ENCODE results near the gene DEDD. TPM values are rescaled to one million over a fixed set of nuclear protein-coding genes. Genes with fewer than 3 reads are reported as not detected.
A peak's percentile ranks its signal among the peaks of the same experiment; 100 is the strongest.

Gene DEDD
- total and polyA plus RNA-seq, 2 of the 4 experiments (the other 2 are of a cell fraction): 40.2 to 47.9 TPM

DNA sequence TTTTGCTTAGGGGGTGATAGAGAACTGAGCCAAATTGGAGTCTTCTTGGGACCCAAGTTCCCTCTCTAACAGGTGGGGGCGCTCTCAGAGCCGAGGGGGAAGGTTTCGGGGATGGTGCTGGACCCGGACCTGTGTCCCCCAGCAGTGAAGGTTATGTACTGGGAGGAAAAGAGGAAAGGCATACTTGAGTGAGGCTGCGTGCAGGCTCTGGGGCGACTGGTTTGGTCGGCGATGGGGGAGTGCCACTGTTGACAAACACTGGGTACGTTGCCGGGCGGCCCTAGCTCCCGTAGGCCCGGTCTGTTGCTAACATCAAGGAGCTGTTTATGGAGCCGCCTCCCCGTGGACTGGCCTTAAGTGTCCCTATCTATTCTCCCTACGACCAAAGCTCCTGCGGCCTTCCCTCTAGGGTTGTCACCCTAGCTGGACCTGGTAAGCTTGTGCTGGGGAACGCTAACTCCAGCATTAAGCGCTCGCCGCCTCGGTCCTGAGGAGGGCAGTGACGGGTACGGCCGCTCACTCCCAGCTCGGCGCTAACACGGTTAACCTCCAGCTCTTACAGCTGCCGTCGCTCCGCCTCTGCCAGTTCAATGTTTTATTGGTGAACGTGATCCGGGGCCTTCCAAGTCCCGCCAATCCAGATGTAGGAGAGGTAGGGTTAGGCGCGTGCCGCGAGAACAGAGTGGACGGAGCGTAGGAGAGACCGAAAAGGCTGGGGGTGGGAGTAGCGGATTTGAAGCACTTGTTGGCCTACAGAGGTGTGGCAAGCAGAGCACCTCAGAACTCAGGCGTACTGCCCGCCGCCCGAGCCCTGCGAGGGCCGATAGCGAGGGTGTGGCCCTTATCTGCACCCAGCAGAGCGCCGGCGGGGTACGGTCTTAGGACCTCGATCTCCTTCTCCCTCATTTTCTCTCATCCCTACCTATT lies 33.5 kb upstream of the DEDD start, which contains the start of gene PPOX:
Gene PPOX (plus strand): TSS at position 685 of the 927 bp plus-strand sequence. CDS start 422 bp downstream, outside the sequence.
- Histone ChIP-seq H2AK5ac (ENCODE audit: low read depth, low read length) (peak within 1 kb of the TSS; percentile 51; the same call in 1 of the 2 replicates), H4K91ac (ENCODE audit: insufficient read depth, low read depth, low read length) (no peak within 1 kb of the TSS), H2AK9ac (replicated peaks; ENCODE audit: low read depth, low read length, poor library complexity) (peak within 1 kb of the TSS; percentile 86), H3K4ac (ENCODE audit: low read depth, low read length) (peak within 1 kb of the TSS; percentile 55), H3K23ac (ENCODE audit: low read depth, low read length) (no peak within 1 kb of the TSS), H2BK20ac (ENCODE audit: low read depth, low read length) (no peak within 1 kb of the TSS), H3K27ac (ENCODE audit: insufficient read depth, low read length) (peak within 1 kb of the TSS; percentile 52), H3K4me1 (ENCODE audit: control insufficient read depth, insufficient read depth, low read length) (peaks cover 2% of the 10 kb centered on the region; the same call in 1 of the 2 replicates), H2BK120ac (ENCODE audit: low read depth, low read length) (no peak within 1 kb of the TSS), H3K4me3 (ENCODE audit: insufficient read depth, low read depth, low read length) (peak within 1 kb of the TSS; percentile 72), H4K8ac (ENCODE audit: low read depth in 2 of 2, low read length in 2 of 2) (peak within 1 kb of the TSS; percentile 24 to 88; a peak in 3 of 4 replicates), H3K4me2 (ENCODE audit: low read depth, low read length) (peak within 1 kb of the TSS; percentile 89), H2AFZ (replicated peaks; ENCODE audit: low read length, poor library complexity) (peak within 1 kb of the TSS; percentile 95), H2BK15ac (ENCODE audit: low read depth, low read length) (no peak within 1 kb of the TSS), H3K9me1 (ENCODE audit: insufficient read depth, low read length) (peaks cover 6% of the 10 kb centered on the region; the same call in 1 of the 2 replicates), H3K56ac (ENCODE audit: extremely low read depth, insufficient read depth, low read length) (peak within 1 kb of the TSS; percentile 63), H3K9me3 (ENCODE audit: control insufficient read depth, insufficient read depth, low read length) (no peaks in the 10 kb centered on the region), H3K79me1 (ENCODE audit: low read depth in 1 of 2, low read length in 2 of 2) (peaks cover 9 to 19% of the 10 kb centered on the region in 2 experiments; a peak in 3 of 4 replicates), H4K5ac (ENCODE audit: low read depth, low read length) (peak within 1 kb of the TSS; percentile 23), H3K18ac (ENCODE audit: low read depth, low read length) (no peak within 1 kb of the TSS), H3K14ac (replicated peaks; ENCODE audit: low read depth, low read length) (peak within 1 kb of the TSS; percentile 68), H2BK5ac (ENCODE audit: low read depth, low read length, poor library complexity, severe bottlenecking) (peak within 1 kb of the TSS; percentile 36), H3K36me3 (ENCODE audit: control insufficient read depth, insufficient read depth, low read length) (peaks cover 35% of the 10 kb centered on the region), H3K9ac (ENCODE audit: low read depth, low read length) (peak within 1 kb of the TSS; percentile 72), H3K27me3 (ENCODE audit: control insufficient read depth, insufficient read depth, low read length) (no peaks in the 10 kb centered on the region), H4K20me1 (ENCODE audit: insufficient read depth, low read length) (no peaks in the 10 kb centered on the region)
- BruUV-seq (replicated peaks): no TSS peak
- peak; percentile 98 for DNase-seq
- in situ Hi-C loops (cut with MboI; ENCODE audit: low sequenced_read_pairs): no loop called here
- intact Hi-C loops (cut with micrococcal nuclease): no loop called here
- TF ChIP-seq, protein P1, sequence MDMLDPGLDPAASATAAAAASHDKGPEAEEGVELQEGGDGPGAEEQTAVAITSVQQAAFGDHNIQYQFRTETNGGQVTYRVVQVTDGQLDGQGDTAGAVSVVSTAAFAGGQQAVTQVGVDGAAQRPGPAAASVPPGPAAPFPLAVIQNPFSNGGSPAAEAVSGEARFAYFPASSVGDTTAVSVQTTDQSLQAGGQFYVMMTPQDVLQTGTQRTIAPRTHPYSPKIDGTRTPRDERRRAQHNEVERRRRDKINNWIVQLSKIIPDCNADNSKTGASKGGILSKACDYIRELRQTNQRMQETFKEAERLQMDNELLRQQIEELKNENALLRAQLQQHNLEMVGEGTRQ (IDR thresholded peaks at IDR 0.05; ENCODE audit: low read depth, low read length): peak; percentile 79
- TF ChIP-seq MAFK (IDR thresholded peaks at IDR 0.05; ENCODE audit: low read depth, low read length) (no peak), CHD1 (IDR thresholded peaks at IDR 0.05; ENCODE audit: low read depth, low read length) (no peak), BHLHE40 (IDR thresholded peaks at IDR 0.05; ENCODE audit: low read depth, low read length) (peak; percentile 82), SMC3 (IDR thresholded peaks at IDR 0.05; ENCODE audit: low read depth, low read length) (peak; percentile 10; the same call in 1 of the 2 replicates), POLR2A (IDR thresholded peaks at IDR 0.05; ENCODE audit: low read depth, low read length) (peak; percentile 94), RFX5 (IDR thresholded peaks at IDR 0.05; ENCODE audit: low read depth, low read length) (no peak), FOS (IDR thresholded peaks at IDR 0.05; ENCODE audit: low read depth, low read length) (no peak), RCOR1 (IDR thresholded peaks at IDR 0.05; ENCODE audit: insufficient replicate concordance, low read length) (no peak), NFE2L2 (IDR thresholded peaks at IDR 0.05; ENCODE audit: low read depth, low read length) (no peak), RAD21 (IDR thresholded peaks at IDR 0.05; ENCODE audit: low read length) (peak; percentile 8; the same call in 1 of the 2 replicates)
- TF ChIP-seq, protein P2, sequence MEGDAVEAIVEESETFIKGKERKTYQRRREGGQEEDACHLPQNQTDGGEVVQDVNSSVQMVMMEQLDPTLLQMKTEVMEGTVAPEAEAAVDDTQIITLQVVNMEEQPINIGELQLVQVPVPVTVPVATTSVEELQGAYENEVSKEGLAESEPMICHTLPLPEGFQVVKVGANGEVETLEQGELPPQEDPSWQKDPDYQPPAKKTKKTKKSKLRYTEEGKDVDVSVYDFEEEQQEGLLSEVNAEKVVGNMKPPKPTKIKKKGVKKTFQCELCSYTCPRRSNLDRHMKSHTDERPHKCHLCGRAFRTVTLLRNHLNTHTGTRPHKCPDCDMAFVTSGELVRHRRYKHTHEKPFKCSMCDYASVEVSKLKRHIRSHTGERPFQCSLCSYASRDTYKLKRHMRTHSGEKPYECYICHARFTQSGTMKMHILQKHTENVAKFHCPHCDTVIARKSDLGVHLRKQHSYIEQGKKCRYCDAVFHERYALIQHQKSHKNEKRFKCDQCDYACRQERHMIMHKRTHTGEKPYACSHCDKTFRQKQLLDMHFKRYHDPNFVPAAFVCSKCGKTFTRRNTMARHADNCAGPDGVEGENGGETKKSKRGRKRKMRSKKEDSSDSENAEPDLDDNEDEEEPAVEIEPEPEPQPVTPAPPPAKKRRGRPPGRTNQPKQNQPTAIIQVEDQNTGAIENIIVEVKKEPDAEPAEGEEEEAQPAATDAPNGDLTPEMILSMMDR (conservative IDR thresholded peaks at IDR 0.05; ENCODE audit: low read depth, low read length): peak; percentile 41
- POLR2A ChIA-PET (ENCODE audit: unreplicated experiment): no interaction called here
- 0% methylated on average over 5 of the region's 54 CpGs; no CpG with 5 or more reads in 1 of the 2 experiments for WGBS, 2 experiments (ENCODE audit: extremely low coverage in 2 of 2, insufficient read length in 1 of 2)
- ATAC-seq (ENCODE audit: low read depth): peak; percentile 96
- dilution Hi-C loops (cut with HindIII; ENCODE audit: low sequenced_read_pairs, unreplicated experiment): no loop called here
- CTCF ChIA-PET: interaction anchor here (0.6 to 2.2 kb wide), 6 partner anchors 11 to 176 kb away, joined by 3 to 5 read pairs (median 4); partner anchors contain the start of genes B4GALT3 and TOMM40L
